LHCN-M2 (cell line): ENCODE data around the gene C2orf15. TPM values are rescaled to one million over a fixed set of nuclear protein-coding genes. Genes with fewer than 3 reads are reported as not detected.
"Not testable (repeated sequence)": the region's sequence is repeated elsewhere in the genome, so short reads cannot be mapped to it uniquely, and the experiment has no call there.

Experiments used
- DNase-seq: peaks from one replicate; pipeline ENCODE4 v3.0.0-alpha.2; 2012; ENCODE audit warnings: low read depth
- polyA plus RNA-seq: library from polyadenylated mRNA; unstranded; fragments of >200 nt; gene quantifications from one replicate; pipeline ENCODE4 v1.2.1, GENCODE V29; 2012; ENCODE audit warnings: missing spikeins
- total RNA-seq: library from RNA; depleted of rRNA; stranded (reverse); fragments of >200 nt; gene quantifications from 2 replicates; pipeline ENCODE4 v1.2.3, GENCODE V29; 2014; rRNA removed

The C2orf15 gene, protein sequence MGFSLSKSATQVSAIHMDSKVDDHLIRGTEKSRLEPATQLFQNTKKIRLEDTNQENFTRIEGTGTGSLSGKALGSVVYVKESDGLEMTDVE
- not detected in 2 replicates for total RNA-seq
- polyA plus RNA-seq = not detected

DNA sequence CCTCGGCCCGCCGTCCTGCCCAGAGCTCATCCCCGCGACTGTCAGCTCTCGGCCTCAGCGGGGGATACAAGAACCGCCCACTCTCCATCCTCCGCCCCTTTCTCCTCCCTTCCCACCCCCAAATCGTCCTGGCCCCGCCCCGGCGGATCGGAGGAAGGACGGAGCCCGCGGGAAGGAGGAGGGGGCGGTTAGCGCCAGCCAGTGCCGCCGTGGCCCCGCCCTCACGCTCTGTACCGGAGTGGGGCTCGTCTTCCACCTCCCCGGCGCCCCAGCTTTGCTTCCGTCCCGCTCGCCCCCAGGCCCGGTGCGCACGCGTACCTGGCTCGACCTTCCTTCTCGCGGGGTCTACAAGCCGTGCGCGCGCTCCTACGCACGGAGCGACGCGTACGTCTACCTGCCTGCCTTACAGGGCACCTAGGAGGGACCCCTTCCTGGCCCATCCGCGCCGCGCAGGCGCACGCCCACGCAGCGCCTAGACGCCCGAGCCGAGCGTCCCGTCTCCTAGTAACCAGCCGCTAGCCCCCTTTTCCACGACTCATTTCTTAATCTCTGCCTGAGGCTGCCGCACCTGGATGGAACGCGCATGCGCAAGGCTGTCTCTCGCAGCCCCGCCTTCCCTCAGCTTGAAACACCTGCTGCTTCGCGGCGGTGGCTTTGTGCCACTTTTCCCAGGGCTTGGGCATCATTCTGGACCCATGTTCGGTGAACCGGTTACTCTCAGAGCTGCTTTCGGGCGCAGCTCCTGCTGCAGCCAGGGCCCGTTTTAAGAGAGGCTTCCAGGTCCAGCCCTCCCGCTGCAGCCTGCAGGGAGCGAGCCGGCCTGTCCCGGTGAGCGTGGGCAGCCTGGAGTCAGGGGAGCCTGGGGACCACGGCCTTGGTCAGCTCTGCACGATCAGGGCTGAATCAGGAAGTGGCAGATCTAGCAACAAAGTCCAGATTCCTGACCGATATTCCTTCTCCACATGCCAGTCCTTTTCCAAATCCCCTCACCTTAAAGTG, at the start of gene C2orf15:
C2orf15 (plus strand) TSS at position 598 of the 999 bp plus-strand sequence. CDS start 8,852 bp downstream, outside the sequence.
- peak; percentile 78 for DNase-seq

DNA sequence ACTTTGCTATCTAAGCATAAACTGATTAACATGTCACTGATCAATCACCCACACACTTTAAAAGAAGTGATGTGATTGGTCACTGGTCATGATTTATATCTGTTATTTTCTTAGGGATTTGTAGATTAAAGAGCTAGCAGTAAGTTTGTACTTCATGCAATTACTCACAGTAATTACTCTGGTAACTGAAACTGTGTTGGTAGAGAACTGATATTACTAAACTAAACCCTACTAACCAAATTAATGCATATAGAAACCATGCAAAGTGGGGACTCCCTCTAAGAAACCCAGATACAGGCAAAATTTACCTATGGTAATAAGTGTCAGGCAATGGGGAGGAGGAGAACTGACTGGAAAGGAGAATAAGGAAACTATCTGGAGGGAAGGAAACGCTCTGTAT, 44.8 kb upstream of the C2orf15 start:
- no peak for DNase-seq

DNA sequence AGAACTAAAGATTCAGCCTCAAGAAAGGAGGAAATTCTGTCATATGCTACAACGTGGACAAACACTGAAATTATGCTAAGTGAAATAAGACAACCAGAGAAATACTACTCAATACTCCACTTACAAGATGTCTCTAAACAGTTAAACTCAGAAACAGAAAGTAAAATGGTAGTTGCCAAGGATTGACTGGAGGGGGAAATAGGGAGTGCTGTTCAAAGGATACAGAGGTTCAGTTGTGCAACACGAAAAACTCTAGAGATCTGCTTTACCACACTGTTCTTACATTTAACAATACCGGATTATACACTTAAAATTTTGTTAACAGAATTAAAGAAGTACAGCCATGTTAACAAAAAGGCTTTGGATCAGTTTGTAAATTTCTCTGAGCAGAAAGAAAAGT, 39.8 kb upstream of the C2orf15 start:
- peak; percentile 44 for DNase-seq

DNA sequence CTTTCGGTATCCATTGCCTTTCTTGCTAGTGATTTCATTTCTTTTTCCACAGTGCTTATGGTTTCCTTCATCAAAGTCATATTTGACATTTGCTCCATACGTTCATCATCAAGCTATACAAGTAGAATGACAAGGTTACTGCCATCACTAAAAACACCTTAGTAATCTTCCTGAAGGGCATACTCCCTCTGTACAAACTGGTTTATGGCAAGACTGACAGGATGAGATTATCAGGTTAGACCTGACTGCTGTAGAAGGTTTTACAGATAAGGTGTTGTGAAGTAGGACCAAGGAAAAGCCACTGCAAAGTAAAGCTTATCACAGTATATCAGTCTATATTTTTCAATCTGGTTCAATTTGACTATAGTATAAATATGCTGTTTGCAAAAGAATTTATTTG, 37.5 kb upstream of the C2orf15 start:
- no peak for DNase-seq

DNA sequence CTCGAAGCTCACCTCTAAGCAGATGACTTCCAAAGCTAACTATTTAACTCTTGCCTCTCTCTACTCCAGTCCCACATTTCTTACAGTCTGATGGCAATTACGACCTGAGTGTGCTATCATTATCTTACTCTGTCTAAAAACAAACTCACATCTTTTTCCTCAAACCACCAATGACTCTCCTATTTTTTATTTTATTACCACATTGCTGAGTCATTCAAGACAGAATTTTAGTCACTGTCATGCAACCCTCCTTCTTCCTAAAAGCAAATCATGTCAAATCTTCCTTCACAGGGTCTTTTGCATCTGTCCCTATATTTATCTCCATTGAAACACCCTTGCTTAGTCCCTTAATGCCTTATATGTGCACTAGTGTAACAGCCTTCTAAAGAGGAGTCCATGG, 34.6 kb upstream of the C2orf15 start:
- DNase-seq = peak; percentile 21

DNA sequence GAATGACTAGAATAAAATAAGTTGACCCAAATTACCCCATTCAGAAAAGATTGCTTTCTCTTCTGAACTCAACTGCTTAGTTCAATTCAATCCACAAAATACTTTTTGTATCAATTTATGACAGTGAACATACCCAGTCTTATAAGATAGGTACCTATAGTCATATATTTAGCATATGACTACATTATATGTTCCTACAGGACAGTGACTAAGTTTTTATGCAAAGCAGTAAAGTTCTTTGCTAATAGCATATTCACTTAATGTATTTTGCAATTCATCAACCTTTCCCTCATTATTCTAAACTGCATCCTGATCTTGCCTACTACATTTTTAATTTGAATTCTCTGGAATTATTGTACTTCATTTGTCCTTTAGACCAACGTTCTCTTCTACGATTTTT, 30.3 kb upstream of the C2orf15 start:
- no peak for DNase-seq

DNA sequence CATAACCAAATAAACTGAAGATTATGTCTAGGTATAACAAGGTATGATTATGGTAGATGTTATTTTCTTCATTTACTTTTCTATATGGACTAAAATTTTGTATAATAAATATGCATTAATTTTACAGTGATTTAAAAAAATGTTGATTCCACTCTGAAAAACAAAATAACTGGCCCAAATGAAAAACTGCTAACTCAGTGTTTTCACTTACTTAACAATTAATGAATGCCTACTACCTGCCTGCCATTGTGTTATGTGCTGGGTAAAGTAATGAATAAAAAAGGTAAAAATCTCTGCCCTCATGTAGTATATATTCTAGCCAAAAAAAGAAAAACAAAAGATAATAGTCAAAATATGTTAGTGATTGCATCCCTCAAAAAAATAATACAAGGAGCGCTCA, 29.6 kb upstream of the C2orf15 start:
- DNase-seq = no peak

DNA sequence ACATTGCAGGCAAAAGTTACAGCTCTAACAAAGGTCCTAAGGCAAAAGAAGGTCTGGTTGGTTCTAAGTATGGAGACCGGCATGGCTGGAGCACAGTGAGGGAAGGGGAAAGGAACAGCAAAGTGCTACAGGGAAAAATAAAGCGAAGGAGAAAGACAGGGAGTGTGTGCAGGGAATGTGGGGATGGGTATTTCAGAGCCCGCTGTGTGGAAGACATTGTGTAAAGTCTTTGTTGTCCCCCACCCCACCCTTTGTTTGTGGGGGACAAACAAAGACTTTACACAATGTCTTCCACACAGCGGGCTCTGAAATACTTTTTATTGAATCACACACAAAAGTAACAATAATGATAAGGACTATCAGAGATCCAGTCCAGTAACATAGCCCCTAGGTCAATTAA, 28.9 kb upstream of the C2orf15 start:
- no peak for DNase-seq

DNA sequence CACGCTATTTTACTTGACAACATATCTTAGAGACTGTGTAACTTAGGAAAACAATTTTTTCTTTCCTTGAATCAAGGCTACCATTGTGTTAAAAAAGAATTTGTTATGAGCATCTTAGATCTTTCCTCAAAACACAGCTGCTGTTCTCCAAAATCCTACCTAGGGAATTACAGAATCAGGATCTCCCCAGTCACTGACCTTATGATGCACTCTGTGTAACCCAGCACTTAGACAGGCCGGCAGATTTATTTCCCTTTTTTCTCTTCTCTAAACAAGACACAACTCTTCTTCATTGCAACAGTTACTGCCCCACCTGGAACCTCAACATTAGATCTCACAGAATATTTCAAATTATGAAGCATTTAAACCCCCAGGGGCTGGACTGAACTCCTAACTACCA, 13.5 kb upstream of the C2orf15 start:
- DNase-seq = peak; percentile 3

DNA sequence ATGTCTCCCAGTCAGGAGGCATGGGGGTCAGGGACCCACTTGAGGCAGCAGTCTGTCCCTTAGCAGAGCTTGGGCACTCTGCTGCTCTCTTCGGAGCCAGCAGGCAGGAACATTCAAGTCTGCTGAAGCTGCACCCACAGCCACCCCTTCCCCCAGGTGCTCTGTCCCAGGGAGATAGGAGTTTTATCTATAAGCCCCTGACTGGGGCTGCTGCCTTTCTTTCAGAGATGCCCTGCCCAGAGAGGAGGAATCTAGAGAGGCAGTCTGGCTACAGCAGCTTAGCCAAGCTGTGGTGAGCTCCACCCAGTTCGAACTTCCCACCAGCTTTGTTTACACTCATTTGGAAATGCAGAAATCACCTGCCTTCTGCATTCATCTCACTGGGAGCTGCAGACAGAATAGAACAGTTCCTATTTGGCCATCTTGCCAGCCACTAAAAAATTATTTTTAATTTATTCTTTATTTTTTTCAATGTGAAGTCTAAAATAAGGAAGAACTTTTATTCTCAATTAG, 6.4 kb upstream of the C2orf15 start:
- not testable (repeated sequence) for DNase-seq

DNA sequence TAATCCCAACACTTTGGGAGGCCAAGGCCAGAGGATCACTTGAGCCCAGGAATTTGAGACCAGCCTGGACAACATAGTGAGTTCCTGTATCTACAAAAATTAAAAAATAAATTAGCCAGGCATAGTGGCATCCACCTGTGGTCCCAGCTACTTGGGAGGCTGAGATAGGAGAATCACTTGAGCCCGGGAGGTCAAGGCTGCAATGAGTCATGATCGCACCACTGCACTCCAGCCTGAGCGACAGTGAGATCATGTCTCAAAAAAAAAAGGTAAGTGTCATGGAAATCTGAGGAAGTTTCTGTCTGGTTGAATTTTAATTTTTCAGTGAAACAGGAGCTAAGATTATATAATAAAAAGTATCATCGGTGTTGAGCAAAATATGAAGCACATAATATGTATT, 2.5 kb upstream of the C2orf15 start:
- DNase-seq = no peak

DNA sequence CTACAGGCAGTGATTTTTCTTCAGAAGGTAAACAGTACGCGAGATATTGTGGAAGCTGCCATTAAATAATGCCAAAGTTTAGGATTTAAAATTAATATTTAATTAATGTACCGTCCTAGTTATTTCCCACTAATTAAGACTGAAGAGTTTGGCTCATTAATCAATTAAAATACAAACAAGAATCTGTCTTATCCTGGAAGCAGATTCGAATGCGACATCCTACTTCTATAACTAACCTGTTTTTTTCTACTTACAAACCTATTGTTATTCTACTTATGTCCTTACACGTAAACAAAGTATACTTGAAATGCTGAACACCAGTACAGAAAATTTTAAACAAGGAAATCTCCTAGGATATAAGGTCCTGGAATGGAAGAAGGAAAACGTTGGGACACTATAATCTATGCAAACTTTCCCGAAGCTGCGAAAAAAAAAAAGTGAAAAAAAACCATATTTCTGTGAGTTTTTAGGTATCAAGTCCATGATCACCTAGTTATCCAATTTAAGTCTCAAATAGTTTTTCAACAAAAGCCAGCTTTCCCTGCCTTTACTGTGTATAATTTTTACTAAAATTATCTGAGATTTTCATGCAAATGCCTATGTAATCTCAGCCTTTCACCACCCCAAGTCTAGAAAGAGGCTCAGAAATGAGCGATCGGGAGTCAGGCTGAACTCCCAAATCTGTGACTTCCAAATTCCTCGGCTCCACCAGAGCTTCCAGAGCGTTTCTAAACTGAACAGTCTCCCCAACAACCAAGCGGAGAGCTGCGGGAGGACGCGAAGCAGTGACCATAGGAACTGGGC, 1.2 kb upstream of the C2orf15 start:
- DNase-seq = no peak

DNA sequence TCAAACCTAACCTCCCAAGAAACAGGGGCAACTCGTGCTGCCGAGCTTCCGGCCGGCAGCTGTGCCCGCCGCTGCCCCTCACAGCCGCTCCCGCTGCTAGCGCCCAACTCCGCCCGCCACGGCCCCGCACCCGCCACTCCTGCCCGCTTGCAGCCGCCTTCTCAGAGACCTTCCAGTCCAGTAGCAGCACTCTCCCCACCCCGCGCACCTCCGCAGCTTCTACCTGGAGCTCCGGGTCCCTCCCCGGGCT, 722 bp upstream of the C2orf15 start:
- peak; percentile 39 for DNase-seq

DNA sequence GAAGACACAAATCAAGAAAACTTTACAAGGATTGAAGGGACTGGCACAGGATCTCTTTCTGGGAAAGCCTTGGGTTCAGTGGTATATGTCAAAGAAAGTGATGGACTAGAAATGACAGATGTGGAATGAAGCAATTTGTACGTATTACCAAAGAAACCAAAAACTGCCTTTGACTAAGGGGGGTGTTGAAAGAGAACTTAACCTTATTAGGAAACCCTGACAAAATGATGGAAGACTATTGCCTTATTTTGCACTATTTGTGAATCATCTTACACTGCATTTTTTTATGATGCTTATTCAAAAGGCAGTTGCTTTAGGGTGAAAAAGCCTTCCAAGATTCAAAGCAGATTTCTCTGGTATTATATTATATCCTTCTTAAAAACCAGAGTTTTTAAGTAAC, 9.2 kb downstream of the C2orf15 start:
- peak; percentile 54 for DNase-seq

DNA sequence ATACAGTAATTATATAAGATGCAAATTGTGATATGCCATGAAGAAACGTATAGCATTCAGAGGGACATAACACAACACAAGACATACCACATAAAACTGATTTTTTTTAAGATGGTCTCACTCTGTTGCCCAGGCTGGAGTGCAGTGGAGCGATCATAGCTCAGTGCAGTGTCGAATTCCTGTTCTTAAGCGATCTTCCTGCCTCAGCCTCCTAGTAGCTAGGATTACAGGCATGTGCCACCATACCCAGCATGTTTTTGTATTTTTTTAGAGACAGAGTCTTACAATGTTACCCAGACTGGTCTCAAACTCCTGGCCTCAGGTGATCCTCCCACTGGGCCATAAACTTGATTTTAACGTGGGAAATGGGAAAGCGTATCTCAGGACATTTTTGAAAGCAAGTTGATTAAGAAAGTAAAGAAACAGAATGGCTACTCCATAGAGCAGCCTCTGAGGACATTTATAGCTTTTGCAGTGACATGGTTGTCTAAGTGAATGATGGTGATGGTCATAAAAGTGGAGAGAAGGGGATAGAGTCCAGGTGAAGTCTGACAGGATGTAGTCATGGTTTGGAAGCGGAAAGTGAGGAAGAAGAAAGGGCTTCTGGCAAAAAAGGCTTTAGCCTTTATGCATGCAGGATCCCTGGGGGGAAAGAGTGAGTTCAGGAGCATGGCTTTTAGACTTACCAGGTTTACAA, 10.8 kb downstream of the C2orf15 start:
- DNase-seq = no peak

DNA sequence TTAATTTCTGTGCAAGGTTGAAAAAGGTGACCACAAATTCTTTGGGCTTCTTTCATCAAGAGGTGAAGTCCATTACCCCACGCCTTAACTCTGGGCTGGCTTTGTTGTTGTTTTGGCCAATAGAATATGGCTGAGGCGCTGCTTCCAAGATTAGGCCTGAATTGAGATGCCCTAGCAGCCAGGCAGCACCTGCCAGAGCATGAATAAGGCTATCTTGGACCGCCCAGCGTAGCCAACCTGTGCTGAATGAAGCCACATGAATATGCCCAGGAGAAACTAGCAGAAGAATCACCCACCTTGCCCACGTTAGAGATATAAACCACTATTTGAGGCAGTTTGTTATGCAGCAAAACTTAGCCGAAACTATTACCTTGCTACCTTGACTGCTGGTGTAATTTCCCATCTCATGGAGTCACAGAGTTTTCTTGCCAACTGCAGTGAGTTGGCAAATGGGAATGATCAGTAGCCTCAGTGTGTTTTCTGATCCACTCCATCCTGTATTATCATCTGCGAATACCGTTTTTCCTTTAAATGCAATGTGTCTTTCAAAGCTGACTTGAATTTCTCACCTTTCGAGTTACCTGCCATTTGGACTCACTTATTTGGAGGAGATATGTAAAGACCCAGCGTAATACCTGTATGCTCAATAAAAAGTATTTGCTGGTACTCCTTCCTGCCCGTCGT, 12.6 kb downstream of the C2orf15 start:
- no peak for DNase-seq

DNA sequence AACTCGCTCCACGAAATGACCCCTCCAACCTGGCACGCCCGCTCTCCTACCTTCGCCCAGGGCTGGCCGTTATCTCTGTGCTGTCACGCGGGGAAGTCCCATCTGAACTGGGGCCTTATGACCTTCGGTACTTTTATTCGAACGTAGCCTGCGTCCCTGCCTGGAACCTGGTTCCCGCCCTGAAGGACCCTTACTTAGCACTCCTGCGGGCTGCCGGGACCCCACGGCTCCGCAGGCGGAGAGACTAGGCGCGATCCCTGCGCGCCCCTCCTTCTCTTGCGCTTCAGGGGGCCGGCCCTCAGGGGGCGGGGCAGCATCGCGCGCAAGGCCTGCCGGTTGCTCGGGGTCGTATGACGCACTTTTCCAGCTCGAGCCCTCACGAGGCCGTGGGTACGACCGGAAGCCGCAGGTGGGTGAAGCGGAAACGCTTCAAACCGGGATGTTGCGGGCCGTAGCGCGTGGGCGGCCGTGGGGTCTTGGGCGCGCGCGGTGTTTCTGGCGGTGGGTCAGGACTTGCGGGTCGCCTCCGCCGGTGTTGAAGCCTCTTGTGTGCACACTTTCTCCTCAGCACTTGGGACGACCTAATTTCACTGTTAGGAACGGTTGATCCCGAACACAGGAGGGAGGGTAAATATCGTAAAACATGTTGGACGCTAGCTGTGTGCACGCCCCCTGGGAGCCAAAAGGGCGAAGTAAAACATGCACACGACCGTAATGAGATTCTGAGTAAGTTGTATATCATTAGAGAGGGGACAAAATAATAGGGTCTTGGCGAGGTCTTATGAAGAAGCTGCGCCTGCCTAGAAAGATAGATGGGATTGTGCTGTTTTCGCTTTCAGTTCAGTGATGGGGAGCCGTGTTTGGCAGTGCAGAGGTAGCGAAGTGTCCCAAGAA, 13.4 kb downstream of the C2orf15 start, which contains the start of the genes LIPT1 and TSGA10:
LIPT1 (plus strand) TSS at position 325 of the 894 bp plus-strand sequence. CDS start 6,991 bp downstream, outside the sequence.
TSGA10 (minus strand) TSS at position 300 of the 894 bp plus-strand sequence. CDS start 45,503 bp downstream, outside the sequence.
- peak; percentile 85 for DNase-seq

DNA sequence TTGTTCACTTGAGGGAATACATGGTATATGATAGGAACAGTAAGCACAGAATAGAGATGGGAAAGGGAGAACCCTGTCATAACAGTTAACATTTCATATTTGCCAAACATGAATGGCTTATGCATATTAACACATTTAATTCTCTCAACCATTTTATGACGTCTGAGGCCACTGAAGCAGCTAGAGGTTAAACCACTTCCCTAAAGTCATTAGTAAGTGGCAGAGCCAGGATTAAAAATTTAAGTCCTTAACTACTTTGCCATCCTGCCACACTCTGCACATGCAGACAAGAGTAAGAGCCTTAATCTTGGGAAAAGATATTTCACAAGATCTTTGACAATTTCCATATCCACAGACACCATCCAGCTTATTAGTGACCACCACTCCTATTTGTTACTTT, 15.4 kb downstream of the C2orf15 start:
- DNase-seq = no peak

DNA sequence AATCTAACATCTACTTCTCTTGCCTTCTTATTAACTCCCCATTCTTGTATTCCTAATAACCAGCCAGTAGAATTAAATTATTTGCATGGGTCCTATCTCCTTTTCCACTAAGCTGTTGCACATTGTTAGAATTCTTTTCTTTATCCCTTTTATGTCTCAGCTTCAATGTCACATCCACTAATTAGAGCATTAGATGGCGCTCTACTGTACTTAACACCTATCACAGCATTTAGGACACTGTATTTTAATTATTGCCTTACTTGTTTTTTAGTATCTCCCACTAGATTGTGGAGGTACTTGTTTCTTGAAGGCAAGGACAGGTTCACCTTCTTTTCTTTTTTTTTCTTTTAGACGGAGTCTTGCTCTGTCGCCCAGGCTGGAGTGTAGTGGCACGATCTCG, 17.1 kb downstream of the C2orf15 start:
- no peak for DNase-seq

DNA sequence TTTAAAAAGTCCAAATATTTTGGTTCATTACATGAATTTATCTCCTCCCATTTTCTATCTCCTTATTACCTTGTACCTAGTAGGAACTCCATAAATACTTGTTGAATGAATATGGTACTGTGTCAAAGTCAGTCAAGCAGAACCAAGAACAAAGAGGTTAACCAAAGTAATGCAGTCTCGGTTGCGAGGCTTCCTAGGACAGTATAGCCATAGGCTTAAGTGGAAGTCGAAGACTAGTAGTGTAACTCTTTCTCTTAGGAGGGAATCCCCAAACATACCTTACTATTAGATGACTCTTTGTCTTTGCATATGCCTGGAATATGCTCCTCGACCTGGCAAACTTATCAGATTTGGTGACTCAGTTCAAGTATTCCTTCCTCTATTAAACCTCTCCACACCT, 18.1 kb downstream of the C2orf15 start:
- no peak for DNase-seq
